Kidney (tissue), 14 donors: ENCODE measurements around the gene TMOD1. TPM values are rescaled to one million over a fixed set of nuclear protein-coding genes. Genes with fewer than 3 reads are reported as not detected.

ENCODE experiments used
- DNase-seq, 5 donors: peaks; one replicate each; pipeline ENCODE4 v3.0.0-alpha.2; 2013 to 2020
- FAIRE-seq: peaks from 2 replicates; lab custom pipeline; 2012; peaks lifted over from hg19 to GRCh38; lab: Jason Lieb, UNC
- H3K27ac ChIP-seq, 2 donors: one replicate each; pipeline ENCODE4 v1.7.0; 2013; ENCODE audit warnings: low read depth in 2 of 2, low read length in 2 of 2, inconsistent platforms in 1 of 2
- H3K27me3 ChIP-seq: one replicate; pipeline ENCODE4 v1.7.1; 2013; ENCODE audit warnings: low read length, inconsistent platforms; ENCODE audit not compliant: control insufficient read depth, insufficient read depth
- H3K36me3 ChIP-seq, 3 donors: one replicate each; pipeline versions ENCODE4 v1.7.0 to v1.7.1; 2013; ENCODE audit warnings: low read length in 3 of 3, control low read depth in 1 of 3, inconsistent platforms in 1 of 3; ENCODE audit not compliant: insufficient read depth in 3 of 3, control insufficient read depth in 2 of 3
- H3K4me1 ChIP-seq, 3 donors: one replicate each; pipeline versions ENCODE4 v1.7.0 to v1.7.1; 2013; ENCODE audit warnings: low read length in 3 of 3, inconsistent platforms in 1 of 3, low read depth in 1 of 3; ENCODE audit not compliant: control insufficient read depth in 2 of 3, insufficient read depth in 2 of 3
- H3K4me3 ChIP-seq, 3 donors: one replicate each; pipeline versions ENCODE4 v1.7.0 to v1.8.1; 2013; ENCODE audit warnings: low read length in 3 of 3, control low read depth in 1 of 3, inconsistent platforms in 1 of 3
- H3K9ac ChIP-seq, 3 donors: one replicate each; pipeline versions ENCODE4 v1.7.0 to v1.7.1; 2013; ENCODE audit warnings: low read length in 3 of 3, control low read depth in 1 of 3, inconsistent platforms in 1 of 3
- H3K9me3 ChIP-seq, 3 donors: one replicate each; pipeline versions ENCODE4 v1.7.0 to v1.7.1; 2013; ENCODE audit warnings: low read length in 3 of 3, control low read depth in 1 of 3, inconsistent platforms in 1 of 3; ENCODE audit not compliant: control insufficient read depth in 2 of 3, insufficient read depth in 1 of 3
- CTCF ChIP-seq: IDR thresholded peaks from 3 replicates; pipeline ENCODE4 v1.5.1; 2012; ENCODE audit warnings: mild to moderate bottlenecking, moderate library complexity, borderline replicate concordance; ENCODE audit not compliant: insufficient read depth; ENCODE audit errors: extremely low read depth
- intact Hi-C: fragments of 100-400 bp; cut with DNase I; formaldehyde crosslinking; loops from one replicate; pipeline ENCODE4 v1.11.1; 2022
- polyA plus RNA-seq: library from polyadenylated mRNA; stranded (reverse); fragments of 350-450 nt; fragmentation: Illumina TruSeq; extraction: RNeasy Lipid Tissue Mini Kit (QIAGEN cat#74804); gene quantifications from one replicate; pipeline ENCODE4 v1.2.3, GENCODE V29; 2014; ENCODE audit warnings: low read depth, low replicate concordance; ENCODE audit not compliant: insufficient read depth
- total RNA-seq: library from RNA; stranded (reverse); fragmentation: NEBNext Ultra II Directional; extraction: Animal tissue kit (Norgen Biotek cat#: 25700); gene quantifications from one replicate; pipeline ENCODE4 v1.2.1, GENCODE V29; 2021
- donor health status: control.
- donor health status: control.
- donor health status: control.
- donor health status: control.
- donor health status: control.
- donor health status: DM: yes; HTN: yes; CAD: no.
- donor health status: Normal renal cell carcinoma (clear cell type).

TMOD1 gene
- total and polyA plus RNA-seq, 2 donors from 2014 or later = 8.1 to 14.9 TPM

- intact Hi-C loops = no loop called here
- Histone ChIP-seq H3K27ac (no peak overlapping the region), H3K27me3 (no peaks in the 10 kb centered on the region), H3K9me3 (no peaks in the 10 kb centered on the region), H3K9ac (no peak overlapping the region), H3K4me1 (no peaks in the 10 kb centered on the region), H3K4me3 (no peak overlapping the region), H3K36me3 (peaks cover 0 to 3% (median 0%) of the 10 kb centered on the region in 3 donors)
- no peak for FAIRE-seq
- no peak for TF ChIP-seq CTCF
- DNase-seq = no peak
Observed at GRCh38 chr9:97480749-97481148, 20.7 kb upstream of the TMOD1 start.

- no peaks in the 10 kb centered on the region for H3K4me1 ChIP-seq
- peaks cover 0 to 3% (median 0%) of the 10 kb centered on the region in 3 donors for H3K9me3 ChIP-seq
- H3K4me3 ChIP-seq = no peak overlapping the region
- no peak overlapping the region for H3K27ac ChIP-seq
- no peaks in the 10 kb centered on the region for H3K27me3 ChIP-seq
- intact Hi-C loops = no loop called here
- peaks cover 0 to 5% (median 4%) of the 10 kb centered on the region in 3 donors for H3K36me3 ChIP-seq
- no peak for TF ChIP-seq CTCF
- H3K9ac ChIP-seq = no peak overlapping the region
- no peak for DNase-seq
- FAIRE-seq = no peak
Observed at GRCh38 chr9:97484134-97484533, 17.3 kb upstream of the TMOD1 start.

GRCh38 chr9:97487107-97487506, 14.4 kb upstream of the TMOD1 start:
- Histone ChIP-seq H3K9me3 (peaks cover 0 to 3% (median 0%) of the 10 kb centered on the region in 3 donors), H3K27me3 (no peaks in the 10 kb centered on the region), H3K4me1 (no peaks in the 10 kb centered on the region), H3K36me3 (peaks cover 0 to 5% (median 4%) of the 10 kb centered on the region in 3 donors), H3K4me3 (no peak overlapping the region), H3K9ac (no peak overlapping the region), H3K27ac (no peak overlapping the region)
- FAIRE-seq (no peak), DNase-seq (no peak)
- TF ChIP-seq CTCF = no peak
- intact Hi-C loops = no loop called here

GRCh38 chr9:97487861-97488260, 13.6 kb upstream of the TMOD1 start:
- DNase-seq (no peak), FAIRE-seq (no peak)
- Histone ChIP-seq H3K9me3 (peaks cover 0 to 3% (median 0%) of the 10 kb centered on the region in 3 donors), H3K27me3 (no peaks in the 10 kb centered on the region), H3K27ac (no peak overlapping the region), H3K4me3 (no peak overlapping the region), H3K36me3 (peaks cover 0 to 5% (median 4%) of the 10 kb centered on the region in 3 donors), H3K9ac (no peak overlapping the region), H3K4me1 (no peaks in the 10 kb centered on the region)
- no peak for TF ChIP-seq CTCF
- intact Hi-C loops = no loop called here
